ENCODE measurements around the gene ZDHHC3.
A peak's percentile ranks its signal among the peaks of the same experiment; 100 is the strongest.
"Not testable (repeated sequence)": the region's sequence is repeated elsewhere in the genome, so short reads cannot be mapped to it uniquely, and the experiment has no call there.

ZDHHC3 gene

GRCh38 chr3:44995142-44995770 lies 19.3 kb upstream of the ZDHHC3 start:
- no peak for DNase-seq

GRCh38 chr3:44993471-44994205 lies 17.7 kb upstream of the ZDHHC3 start:
- DNase-seq: no peak

- DNase-seq: no peak
Measured at GRCh38 chr3:44992555-44993470, 16.8 kb upstream of the ZDHHC3 start.

- no peak for DNase-seq
Measured at GRCh38 chr3:44991326-44991725, 15.4 kb upstream of the ZDHHC3 start.

- DNase-seq: no peak
Measured at GRCh38 chr3:44989636-44990373, 13.8 kb upstream of the ZDHHC3 start.

GRCh38 chr3:44989141-44989540 lies 13.2 kb upstream of the ZDHHC3 start:
- DNase-seq: no peak

GRCh38 chr3:44988073-44988472 lies 12.1 kb upstream of the ZDHHC3 start:
- DNase-seq: no peak

GRCh38 chr3:44987332-44987731 lies 11.4 kb upstream of the ZDHHC3 start:
- DNase-seq: no peak

GRCh38 chr3:44986330-44986729 lies 10.4 kb upstream of the ZDHHC3 start:
- DNase-seq: not testable (repeated sequence)

GRCh38 chr3:44984335-44984734 lies 8.4 kb upstream of the ZDHHC3 start:
- no peak for DNase-seq

- no peak for DNase-seq
Measured at GRCh38 chr3:44983484-44983941, 7.5 kb upstream of the ZDHHC3 start.

- no peak for DNase-seq
Measured at GRCh38 chr3:44982817-44983216, 6.8 kb upstream of the ZDHHC3 start.

GRCh38 chr3:44981751-44982150 lies 5.8 kb upstream of the ZDHHC3 start:
- peak in 1 of 2 experiments; percentile 21 for DNase-seq

GRCh38 chr3:44981220-44981619 lies 5.2 kb upstream of the ZDHHC3 start:
- DNase-seq: no peak

- no peak for DNase-seq
Measured at GRCh38 chr3:44974416-44974815, 1.6 kb downstream of the ZDHHC3 start.

- no peak for DNase-seq
Measured at GRCh38 chr3:44970926-44971490, 5.0 kb downstream of the ZDHHC3 start.

- no peak for DNase-seq
Measured at GRCh38 chr3:44969828-44970179, 6.2 kb downstream of the ZDHHC3 start.

GRCh38 chr3:44969154-44969827 lies 6.7 kb downstream of the ZDHHC3 start:
- no peak for DNase-seq

GRCh38 chr3:44968447-44968858 lies 7.5 kb downstream of the ZDHHC3 start:
- DNase-seq: no peak

GRCh38 chr3:44966795-44967278 lies 9.1 kb downstream of the ZDHHC3 start:
- no peak for DNase-seq

- DNase-seq: no peak
Measured at GRCh38 chr3:44965165-44965564, 10.8 kb downstream of the ZDHHC3 start.

All from stimulated activated CD4-positive, alpha-beta T cell treated with anti-CD3 and anti-CD28 coated beads, Interleukin-4, amount 100 ng/mL, for 4 hours (primary cell).